BJ (cell line): ENCODE results near the gene LRTM2. TPM values are rescaled to one million over a fixed set of nuclear protein-coding genes. Genes with fewer than 3 reads are reported as not detected.

Experiments
- CTCF ChIA-PET: fragments of 350-600 bp; formaldehyde crosslinking; extraction: SDS; loops from one replicate; lab custom pipeline; 2021; ENCODE audit warnings: antibody characterized with exemption, inconsistent platforms; lab: Yijun Ruan, JAX
- POLR2A ChIA-PET: fragments of 300-600 bp; sonication (Branson Sonifier 250); formaldehyde crosslinking; extraction: SDS; loops from one replicate; lab custom pipeline; 2021; ENCODE audit warnings: antibody characterized with exemption; lab: Charles Lee
- DNase-seq: peaks from one replicate; pipeline ENCODE4 v3.0.0-alpha.2; 2011; ENCODE audit warnings: low read depth
- H3K27me3 ChIP-seq: 2 replicates; pipeline ENCODE4 v1.6.0; 2011; ENCODE audit warnings: low read length; ENCODE audit not compliant: control insufficient read depth, insufficient read depth
- H3K36me3 ChIP-seq: 2 replicates; pipeline ENCODE4 v1.5.1; 2011; ENCODE audit warnings: low read length; ENCODE audit not compliant: control insufficient read depth, insufficient read depth
- H3K4me3 ChIP-seq: 2 replicates; pipeline ENCODE4 v1.5.1; 2011; ENCODE audit warnings: low read depth, mild to moderate bottlenecking, control low read depth, low read length
- polyA plus RNA-seq: library from polyadenylated mRNA; depleted of rRNA; stranded (reverse); fragments of >200 nt; gene quantifications from 2 replicates; pipeline ENCODE4 v1.2.3, GENCODE V29; 2011
- TF ChIP-seq, protein P1 (sequence below): IDR thresholded peaks from 2 replicates; pipeline ENCODE4 v1.5.1; 2011; ENCODE audit warnings: low read depth, mild to moderate bottlenecking, control low read depth, inconsistent platforms, low read length, moderate library complexity; ENCODE audit not compliant: insufficient read depth

The LRTM2 gene
- polyA plus RNA-seq, 1 experiment: not detected

DNA sequence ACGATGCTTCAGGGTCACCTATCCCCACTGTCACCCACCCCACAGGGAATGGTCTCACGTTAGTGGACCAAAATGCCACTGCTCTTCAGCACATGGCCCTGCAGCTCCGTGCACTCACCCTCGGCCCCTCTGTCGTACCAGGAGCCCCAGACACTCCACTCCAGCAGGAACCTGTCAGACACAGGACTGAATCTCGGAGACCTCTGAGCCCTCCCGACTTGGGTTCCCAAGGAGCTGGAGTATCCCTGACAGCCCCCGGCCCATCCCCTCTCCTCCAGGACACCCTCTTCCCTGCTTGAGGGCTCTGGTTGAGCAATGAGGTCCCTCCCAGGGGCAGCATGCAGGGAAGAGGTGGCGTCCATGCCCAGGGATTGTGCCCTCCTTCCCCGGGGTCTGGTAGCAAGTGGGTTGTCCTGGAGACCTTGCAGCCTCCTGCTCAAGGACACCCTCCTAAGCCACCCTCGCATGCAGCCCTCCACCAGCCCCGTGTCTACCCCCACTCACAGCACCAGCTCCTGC, 20.4 kb upstream of the LRTM2 start:
- Histone ChIP-seq H3K36me3 (no peaks in the 10 kb centered on the region), H3K4me3 (no peak overlapping the region), H3K27me3 (peaks cover 2% of the 10 kb centered on the region; the same call in 1 of the 2 replicates)
- no peak for DNase-seq
- ChIA-PET CTCF (interaction anchor here (1.4 to 3.0 kb wide), 2 partner anchors 140 to 165 kb away, joined by 3 to 24 read pairs; no protein-coding TSS in a partner anchor), POLR2A (no interaction called here)
- TF ChIP-seq, protein P1, sequence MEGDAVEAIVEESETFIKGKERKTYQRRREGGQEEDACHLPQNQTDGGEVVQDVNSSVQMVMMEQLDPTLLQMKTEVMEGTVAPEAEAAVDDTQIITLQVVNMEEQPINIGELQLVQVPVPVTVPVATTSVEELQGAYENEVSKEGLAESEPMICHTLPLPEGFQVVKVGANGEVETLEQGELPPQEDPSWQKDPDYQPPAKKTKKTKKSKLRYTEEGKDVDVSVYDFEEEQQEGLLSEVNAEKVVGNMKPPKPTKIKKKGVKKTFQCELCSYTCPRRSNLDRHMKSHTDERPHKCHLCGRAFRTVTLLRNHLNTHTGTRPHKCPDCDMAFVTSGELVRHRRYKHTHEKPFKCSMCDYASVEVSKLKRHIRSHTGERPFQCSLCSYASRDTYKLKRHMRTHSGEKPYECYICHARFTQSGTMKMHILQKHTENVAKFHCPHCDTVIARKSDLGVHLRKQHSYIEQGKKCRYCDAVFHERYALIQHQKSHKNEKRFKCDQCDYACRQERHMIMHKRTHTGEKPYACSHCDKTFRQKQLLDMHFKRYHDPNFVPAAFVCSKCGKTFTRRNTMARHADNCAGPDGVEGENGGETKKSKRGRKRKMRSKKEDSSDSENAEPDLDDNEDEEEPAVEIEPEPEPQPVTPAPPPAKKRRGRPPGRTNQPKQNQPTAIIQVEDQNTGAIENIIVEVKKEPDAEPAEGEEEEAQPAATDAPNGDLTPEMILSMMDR: no peak

DNA sequence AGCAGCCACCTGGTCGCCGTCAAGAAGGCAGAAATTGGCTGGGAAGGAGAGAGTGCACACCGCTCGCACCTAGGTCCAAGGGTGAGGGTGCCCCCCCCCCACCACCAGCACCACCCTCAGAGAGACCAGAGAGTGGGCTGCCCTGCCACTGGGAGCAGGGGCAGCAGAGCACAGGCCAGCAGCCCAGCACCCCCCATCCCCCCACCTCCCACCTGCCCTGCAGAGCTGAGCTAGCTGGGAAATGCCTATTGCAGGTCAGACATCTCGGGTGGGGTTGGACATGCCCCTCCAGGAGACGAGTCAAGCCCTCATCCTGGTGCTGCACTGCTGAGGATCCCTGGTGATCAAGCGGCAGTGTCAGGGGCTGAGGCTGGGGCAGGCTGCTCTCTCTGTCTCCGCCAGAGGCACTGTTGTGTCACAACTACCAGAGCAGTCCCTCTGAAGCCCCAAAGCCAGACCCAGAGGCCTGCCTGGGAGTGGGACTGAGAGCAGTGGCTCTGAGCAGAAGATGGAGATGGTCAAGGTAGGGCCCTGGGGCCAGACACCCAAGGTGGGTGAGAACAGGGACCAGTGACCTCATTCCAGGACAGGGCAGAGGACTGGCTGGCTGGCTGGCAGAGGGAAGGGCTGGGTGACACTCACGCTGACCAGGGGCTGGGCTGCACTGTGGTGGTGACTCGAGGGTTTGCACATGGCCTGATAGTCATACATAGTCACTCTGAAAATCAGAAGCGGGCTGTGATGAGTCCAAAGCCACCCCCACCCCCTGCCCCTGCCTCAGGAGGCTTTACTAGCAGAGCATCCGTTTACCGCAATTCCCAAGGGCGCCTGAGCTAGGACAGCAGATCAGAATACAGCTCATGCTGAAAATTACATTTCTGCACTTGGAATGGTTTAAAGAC, 19.7 kb upstream of the LRTM2 start:
- Histone ChIP-seq H3K36me3 (no peaks in the 10 kb centered on the region), H3K4me3 (no peak overlapping the region), H3K27me3 (peaks cover 2% of the 10 kb centered on the region; the same call in 1 of the 2 replicates)
- ChIA-PET CTCF (interaction anchor here (0.8 to 3.0 kb wide), 5 partner anchors 14 to 165 kb away, joined by 3 to 24 read pairs (median 5); no protein-coding TSS in a partner anchor), POLR2A (no interaction called here)
- no peak for DNase-seq
- TF ChIP-seq, protein P1: peak; percentile 33

DNA sequence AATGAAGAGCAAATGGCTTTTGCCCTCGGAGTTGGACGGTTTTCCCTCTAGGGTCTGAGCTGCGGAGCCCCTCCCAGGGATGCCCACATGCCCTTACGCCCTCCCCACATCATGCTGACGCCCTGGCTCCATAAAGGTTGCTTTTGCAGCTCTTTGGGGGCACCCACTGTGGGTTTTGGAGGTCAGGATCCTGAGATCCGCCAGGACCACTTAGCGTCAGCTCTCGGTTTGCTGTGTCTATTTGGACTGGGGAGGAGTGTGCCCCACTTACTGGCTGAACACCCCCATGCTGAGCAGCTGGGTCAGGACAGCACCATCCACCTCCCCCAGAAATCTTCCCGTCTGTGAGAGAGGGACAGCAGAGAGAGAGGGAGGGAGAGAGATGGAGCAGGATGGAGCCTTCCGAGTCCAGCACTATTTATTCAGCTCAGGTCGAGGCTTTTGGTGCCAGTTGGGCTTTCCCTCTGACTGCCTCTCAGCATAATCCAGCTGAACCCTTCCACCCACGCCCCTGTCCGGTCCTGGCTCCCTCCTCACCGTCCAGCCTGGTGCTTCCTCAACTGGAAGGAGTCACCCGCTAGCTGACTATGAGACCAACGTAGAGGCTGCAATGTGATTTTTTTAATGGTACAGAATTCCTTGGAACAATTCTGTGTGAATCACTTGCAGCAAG, 18.9 kb upstream of the LRTM2 start:
- TF ChIP-seq, protein P1: no peak
- Histone ChIP-seq H3K4me3 (no peak overlapping the region), H3K27me3 (peaks cover 2% of the 10 kb centered on the region; the same call in 1 of the 2 replicates), H3K36me3 (no peaks in the 10 kb centered on the region)
- CTCF ChIA-PET: interaction anchor here (0.8 to 1.4 kb wide), 3 partner anchors 13 to 138 kb away, joined by 4 to 6 read pairs (median 5); no protein-coding TSS in a partner anchor
- POLR2A ChIA-PET: no interaction called here
- no peak for DNase-seq

DNA sequence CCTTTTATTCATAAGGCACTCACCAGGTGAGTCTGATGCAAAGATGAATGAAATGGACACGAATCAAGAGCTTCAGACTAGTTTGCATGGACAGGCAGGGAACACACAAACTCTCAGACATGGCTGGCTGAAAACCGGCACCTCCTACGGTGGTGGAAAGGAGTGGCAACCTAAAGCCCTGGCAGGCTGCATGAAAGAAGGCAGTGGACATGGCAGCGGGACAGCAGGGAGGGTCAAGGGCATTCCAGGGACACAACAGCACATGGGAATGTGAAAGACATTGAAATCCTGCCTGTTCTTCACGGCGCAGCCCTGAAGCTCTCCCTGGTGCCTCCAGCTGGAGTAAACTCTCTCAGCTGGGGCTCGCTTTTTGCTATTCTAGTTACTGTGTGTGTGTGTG, 16.6 kb upstream of the LRTM2 start:
- ChIA-PET POLR2A (no interaction called here), CTCF (no interaction called here)

More for the DNA sequence above, 16.6 kb upstream of the LRTM2 start:
- Histone ChIP-seq H3K36me3 (no peaks in the 10 kb centered on the region), H3K27me3 (peaks cover 2% of the 10 kb centered on the region; the same call in 1 of the 2 replicates), H3K4me3 (no peak overlapping the region)
- TF ChIP-seq, protein P1: no peak
- DNase-seq: no peak
